ENCODE data around the gene AFAP1. TPM values are rescaled to one million over a fixed set of nuclear protein-coding genes. Genes with fewer than 3 reads are reported as not detected.

AFAP1 gene
- total RNA-seq, 1 experiment from 2014 or later: 27.6 TPM

DNA sequence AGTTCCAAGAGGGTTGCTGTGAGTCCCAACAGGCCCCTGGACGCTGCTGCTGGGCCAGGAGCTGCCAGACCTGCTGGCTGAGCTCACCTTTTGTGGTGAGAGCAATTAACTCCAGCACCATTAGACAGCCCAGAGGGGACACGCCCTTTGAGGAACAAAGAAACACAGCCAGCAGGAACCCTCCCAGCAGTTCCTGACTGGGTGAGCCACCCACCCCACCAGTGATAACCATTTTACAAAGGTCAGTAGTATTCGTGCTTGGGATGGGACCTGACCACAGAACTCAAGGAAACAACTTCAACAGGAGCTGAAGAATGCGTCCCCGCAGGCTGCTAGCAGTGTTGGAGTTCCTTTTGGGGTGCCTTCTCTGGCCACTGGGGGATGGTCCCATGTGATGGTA lies 38.8 kb upstream of the AFAP1 start:
- Histone ChIP-seq H3K27me3 (replicated peaks; ENCODE audit: control insufficient read depth, insufficient read depth, low read length) (no peaks in the 10 kb centered on the region), H3K4me3 (ENCODE audit: low read depth, low read length) (no peak overlapping the region), H3K36me3 (ENCODE audit: control insufficient read depth, insufficient read depth, low read length) (no peaks in the 10 kb centered on the region), H3K4me1 (peaks cover 28% of the 10 kb centered on the region), H3K9me3 (0 out of 2 replicates have a peak, but pooled peaks cover 4% of the 10 kb centered on the region)
- intact Hi-C loops (cut with micrococcal nuclease; ENCODE audit: unreplicated experiment): no loop called here
- Mint-ChIP-seq H3K27ac (ENCODE audit: unreplicated experiment) (peak overlapping the region; percentile 48), H3K4me1 (ENCODE audit: low read depth, unreplicated experiment) (peaks cover 25% of the 10 kb centered on the region), H3K36me3 (ENCODE audit: insufficient read depth, unreplicated experiment) (peaks cover 5% of the 10 kb centered on the region), H3K9me3 (ENCODE audit: unreplicated experiment) (peaks cover 8% of the 10 kb centered on the region), H3K4me3 (ENCODE audit: unreplicated experiment) (no peak overlapping the region), H3K27me3 (ENCODE audit: insufficient read depth, unreplicated experiment) (no peaks in the 10 kb centered on the region)
- peak; percentile 37 to 71 for DNase-seq
- TF ChIP-seq, protein P1, sequence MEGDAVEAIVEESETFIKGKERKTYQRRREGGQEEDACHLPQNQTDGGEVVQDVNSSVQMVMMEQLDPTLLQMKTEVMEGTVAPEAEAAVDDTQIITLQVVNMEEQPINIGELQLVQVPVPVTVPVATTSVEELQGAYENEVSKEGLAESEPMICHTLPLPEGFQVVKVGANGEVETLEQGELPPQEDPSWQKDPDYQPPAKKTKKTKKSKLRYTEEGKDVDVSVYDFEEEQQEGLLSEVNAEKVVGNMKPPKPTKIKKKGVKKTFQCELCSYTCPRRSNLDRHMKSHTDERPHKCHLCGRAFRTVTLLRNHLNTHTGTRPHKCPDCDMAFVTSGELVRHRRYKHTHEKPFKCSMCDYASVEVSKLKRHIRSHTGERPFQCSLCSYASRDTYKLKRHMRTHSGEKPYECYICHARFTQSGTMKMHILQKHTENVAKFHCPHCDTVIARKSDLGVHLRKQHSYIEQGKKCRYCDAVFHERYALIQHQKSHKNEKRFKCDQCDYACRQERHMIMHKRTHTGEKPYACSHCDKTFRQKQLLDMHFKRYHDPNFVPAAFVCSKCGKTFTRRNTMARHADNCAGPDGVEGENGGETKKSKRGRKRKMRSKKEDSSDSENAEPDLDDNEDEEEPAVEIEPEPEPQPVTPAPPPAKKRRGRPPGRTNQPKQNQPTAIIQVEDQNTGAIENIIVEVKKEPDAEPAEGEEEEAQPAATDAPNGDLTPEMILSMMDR (IDR thresholded peaks at IDR 0.05; ENCODE audit: insufficient read depth in 1 of 2, low read depth in 1 of 2, low read length in 1 of 2, severe bottlenecking in 1 of 2, unreplicated experiment in 1 of 2): no peak
- POLR2A ChIA-PET: no interaction called here
- CTCF ChIA-PET: no interaction called here
- no TSS peak for BruUV-seq (replicated peaks)

DNA sequence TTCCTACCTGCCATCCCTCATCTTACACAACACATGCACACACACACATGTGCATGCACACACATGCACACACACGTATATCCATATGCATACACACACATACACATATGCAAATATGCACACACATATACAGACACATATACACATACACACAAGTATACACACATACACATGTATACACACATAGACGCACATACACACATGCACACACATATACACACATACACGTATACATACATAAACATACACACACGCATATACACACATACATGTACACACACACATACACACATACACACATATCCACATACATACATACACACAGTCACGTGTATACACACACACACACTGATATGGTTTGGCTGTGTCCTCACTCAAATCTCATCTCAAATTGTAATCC lies 37.0 kb upstream of the AFAP1 start:
- Mint-ChIP-seq H3K4me1 (ENCODE audit: low read depth, unreplicated experiment) (peaks cover 42% of the 10 kb centered on the region), H3K9me3 (ENCODE audit: unreplicated experiment) (peaks cover 8% of the 10 kb centered on the region), H3K36me3 (ENCODE audit: insufficient read depth, unreplicated experiment) (peaks cover 14% of the 10 kb centered on the region), H3K27ac (ENCODE audit: unreplicated experiment) (peak overlapping the region; percentile 28), H3K4me3 (ENCODE audit: unreplicated experiment) (no peak overlapping the region), H3K27me3 (ENCODE audit: insufficient read depth, unreplicated experiment) (no peaks in the 10 kb centered on the region)
- H3K4me1 ChIP-seq: peaks cover 47% of the 10 kb centered on the region
- no peak for DNase-seq
- no peaks in the 10 kb centered on the region for H3K27me3 ChIP-seq (replicated peaks; ENCODE audit: control insufficient read depth, insufficient read depth, low read length)
- intact Hi-C loops (cut with micrococcal nuclease; ENCODE audit: unreplicated experiment): no loop called here
- H3K9me3 ChIP-seq: 0 out of 2 replicates have a peak, but pooled peaks cover 4% of the 10 kb centered on the region
- ChIA-PET POLR2A (no interaction called here), CTCF (no interaction called here)
- TF ChIP-seq, protein P1 (IDR thresholded peaks at IDR 0.05; ENCODE audit: insufficient read depth in 1 of 2, low read depth in 1 of 2, low read length in 1 of 2, severe bottlenecking in 1 of 2, unreplicated experiment in 1 of 2): no peak
- no peaks in the 10 kb centered on the region for H3K36me3 ChIP-seq (ENCODE audit: control insufficient read depth, insufficient read depth, low read length)
- no peak overlapping the region for H3K4me3 ChIP-seq (ENCODE audit: low read depth, low read length)
- no TSS peak for BruUV-seq (replicated peaks)

DNA sequence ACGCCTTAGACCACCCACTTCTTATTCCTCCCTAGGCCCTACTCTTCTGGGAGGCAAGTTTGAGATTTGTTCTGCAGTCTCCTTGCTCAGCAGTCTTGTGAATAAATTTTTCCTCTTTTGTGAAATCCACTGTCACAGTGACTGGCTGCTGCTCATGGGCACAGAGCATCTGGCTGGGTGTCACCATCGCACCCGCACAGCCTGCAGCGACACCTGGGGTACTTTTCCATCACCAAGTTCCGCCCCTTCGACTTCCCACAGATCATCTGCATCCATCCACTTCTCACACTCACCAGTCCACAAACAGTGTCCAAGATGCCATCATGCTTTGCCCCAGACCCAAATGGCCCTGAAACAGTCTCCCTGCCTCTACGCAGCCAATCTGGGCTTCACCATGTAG lies 36.4 kb upstream of the AFAP1 start:
- H3K9me3 Mint-ChIP-seq (ENCODE audit: unreplicated experiment): peaks cover 2% of the 10 kb centered on the region
- peaks cover 44% of the 10 kb centered on the region for H3K4me1 Mint-ChIP-seq (ENCODE audit: low read depth, unreplicated experiment)
- no peak overlapping the region for H3K4me3 Mint-ChIP-seq (ENCODE audit: unreplicated experiment)
- ChIA-PET CTCF (no interaction called here), POLR2A (no interaction called here)
- intact Hi-C loops (cut with micrococcal nuclease; ENCODE audit: unreplicated experiment): no loop called here
- H3K27ac Mint-ChIP-seq (ENCODE audit: unreplicated experiment): no peak overlapping the region
- H3K4me3 ChIP-seq (ENCODE audit: low read depth, low read length): no peak overlapping the region
- H3K9me3 ChIP-seq: 0 out of 2 replicates have a peak, but pooled peaks cover under 1% of the 10 kb centered on the region
- no peak for DNase-seq
- H3K27me3 Mint-ChIP-seq (ENCODE audit: insufficient read depth, unreplicated experiment): no peaks in the 10 kb centered on the region
- H3K4me1 ChIP-seq: peaks cover 53% of the 10 kb centered on the region
- no peaks in the 10 kb centered on the region for H3K36me3 ChIP-seq (ENCODE audit: control insufficient read depth, insufficient read depth, low read length)
- peaks cover 14% of the 10 kb centered on the region for H3K36me3 Mint-ChIP-seq (ENCODE audit: insufficient read depth, unreplicated experiment)
- no TSS peak for BruUV-seq (replicated peaks)
- TF ChIP-seq, protein P1 (IDR thresholded peaks at IDR 0.05; ENCODE audit: insufficient read depth in 1 of 2, low read depth in 1 of 2, low read length in 1 of 2, severe bottlenecking in 1 of 2, unreplicated experiment in 1 of 2): no peak
- H3K27me3 ChIP-seq (replicated peaks; ENCODE audit: control insufficient read depth, insufficient read depth, low read length): no peaks in the 10 kb centered on the region

Measured in Caco-2 (cell line).